GM23338 (cell line): ENCODE results near the gene ARHGAP4. TPM values are rescaled to one million over a fixed set of nuclear protein-coding genes. Genes with fewer than 3 reads are reported as not detected.

Experiments used
- ATAC-seq: fragments of 200-7000 bp; cut with Tn5 transposase; 3 replicates; pipeline ENCODE4 v1.9.1; 2020
- DNase-seq: peaks from one replicate; pipeline ENCODE4 v3.0.0-alpha.2; 2015; ENCODE audit warnings: low spot score
- H2AFZ ChIP-seq: fragments of 200-600 bp; sonication (generic); 2 replicates; pipeline ENCODE4 v1.8.0; 2016; ENCODE audit warnings: antibody characterized with exemption, mild to moderate bottlenecking, moderate library complexity
- H3F3A ChIP-seq: fragments of 200-600 bp; sonication (generic); replicated peaks from 2 replicates; pipeline ENCODE4 v1.8.0; 2017; ENCODE audit warnings: antibody characterized with exemption, mixed run types, low read depth
- H3K27ac ChIP-seq: fragments of 200-600 bp; sonication (generic); 2 replicates; pipeline ENCODE4 v1.6.1; 2016; ENCODE audit warnings: low read depth
- H3K27me3 ChIP-seq: fragments of 200-600 bp; sonication (generic); 2 replicates; pipeline ENCODE4 v1.8.0; 2016; ENCODE audit warnings: mild to moderate bottlenecking, mixed run types, moderate library complexity; ENCODE audit not compliant: insufficient read depth
- H3K36me3 ChIP-seq: fragments of 200-600 bp; sonication (generic); 2 replicates; pipeline ENCODE4 v1.8.0; 2016; ENCODE audit warnings: mild to moderate bottlenecking; ENCODE audit not compliant: insufficient read depth
- H3K4me1 ChIP-seq: fragments of 200-600 bp; sonication (generic); 2 replicates; pipeline ENCODE4 v1.8.0; 2016; ENCODE audit warnings: mild to moderate bottlenecking, moderate library complexity; ENCODE audit not compliant: insufficient read depth
- H3K4me2 ChIP-seq: fragments of 200-600 bp; sonication (generic); 2 replicates; pipeline ENCODE4 v1.7.1; 2017; ENCODE audit warnings: mixed run types
- H3K4me3 ChIP-seq: fragments of 200-600 bp; sonication (generic); 2 replicates; pipeline ENCODE4 v1.6.1; 2016; ENCODE audit warnings: mixed run types
- H3K79me2 ChIP-seq: fragments of 200-600 bp; sonication (generic); replicated peaks from 2 replicates; pipeline ENCODE4 v1.8.0; 2017; ENCODE audit warnings: mild to moderate bottlenecking; ENCODE audit not compliant: insufficient read depth
- H3K9me2 ChIP-seq: fragments of 200-600 bp; sonication (generic); 2 replicates; pipeline ENCODE4 v1.8.0; 2017; ENCODE audit not compliant: insufficient read depth
- H4K20me1 ChIP-seq: fragments of 200-600 bp; sonication (generic); replicated peaks from 2 replicates; pipeline ENCODE4 v1.8.0; 2017; ENCODE audit warnings: mild to moderate bottlenecking; ENCODE audit not compliant: insufficient read depth
- H3K27ac Mint-ChIP-seq: 2 replicates; pipeline ENCODE4 v1.8.0; 2020; ENCODE audit warnings: inconsistent platforms, mild to moderate bottlenecking, moderate library complexity, mixed read lengths
- H3K27me3 Mint-ChIP-seq: 3 replicates; pipeline ENCODE4 v1.8.0; 2022; ENCODE audit warnings: low read depth, mild to moderate bottlenecking, moderate library complexity, mixed read lengths, inconsistent platforms; ENCODE audit not compliant: insufficient read depth, poor library complexity
- H3K36me3 Mint-ChIP-seq: 3 replicates; pipeline ENCODE4 v1.8.0; 2021; ENCODE audit warnings: low read depth, mild to moderate bottlenecking, inconsistent platforms, moderate library complexity, mixed read lengths
- H3K4me1 Mint-ChIP-seq: 3 replicates; pipeline ENCODE4 v1.8.0; 2020; ENCODE audit warnings: mild to moderate bottlenecking, inconsistent platforms, mixed read lengths
- H3K4me3 Mint-ChIP-seq: 3 replicates; pipeline ENCODE4 v1.8.0; 2021; ENCODE audit warnings: moderate library complexity, mild to moderate bottlenecking, inconsistent platforms, mixed read lengths
- H3K9me3 Mint-ChIP-seq: 3 replicates; pipeline ENCODE4 v1.8.0; 2020; ENCODE audit warnings: moderate library complexity, mild to moderate bottlenecking, inconsistent platforms, mixed read lengths
- CREB1 ChIP-seq: fragments of 250-450 bp; sonication (Bioruptor Pico); IDR thresholded peaks from 2 replicates; pipeline ENCODE4 v1.5.0; 2020; ENCODE audit warnings: low read depth, mild to moderate bottlenecking, moderate library complexity
- NANOG ChIP-seq: IDR thresholded peaks from 2 replicates; pipeline ENCODE4 v1.6.1; 2016; ENCODE audit warnings: antibody characterized with exemption, borderline replicate concordance
- POLR2AphosphoS5 ChIP-seq: IDR thresholded peaks from 2 replicates; pipeline ENCODE4 v1.6.1; 2016; ENCODE audit warnings: antibody characterized with exemption, low read depth
- polyA plus RNA-seq: library from polyadenylated mRNA; unstranded; fragments of >200 nt; fragmentation: Nextera tagmentation; extraction: Ambion mirVana; gene quantifications from 2 replicates; pipeline ENCODE4 v1.2.1, GENCODE V29; 2016
- total RNA-seq: library from RNA; depleted of rRNA; stranded (reverse); fragments of >200 nt; shearing (Covaris generic); gene quantifications from 2 replicates; pipeline ENCODE4 v1.2.3, GENCODE V29; 2014; rRNA removed
- TF ChIP-seq, protein P1 (sequence below): IDR thresholded peaks from one replicate; pipeline ENCODE4 v1.6.1; 2018; ENCODE audit warnings: antibody characterized with exemption; ENCODE audit not compliant: unreplicated experiment

Gene ARHGAP4
- total and polyA plus RNA-seq, 2 experiments from 2014 or later, result 21.5 to 59.5 TPM

DNA sequence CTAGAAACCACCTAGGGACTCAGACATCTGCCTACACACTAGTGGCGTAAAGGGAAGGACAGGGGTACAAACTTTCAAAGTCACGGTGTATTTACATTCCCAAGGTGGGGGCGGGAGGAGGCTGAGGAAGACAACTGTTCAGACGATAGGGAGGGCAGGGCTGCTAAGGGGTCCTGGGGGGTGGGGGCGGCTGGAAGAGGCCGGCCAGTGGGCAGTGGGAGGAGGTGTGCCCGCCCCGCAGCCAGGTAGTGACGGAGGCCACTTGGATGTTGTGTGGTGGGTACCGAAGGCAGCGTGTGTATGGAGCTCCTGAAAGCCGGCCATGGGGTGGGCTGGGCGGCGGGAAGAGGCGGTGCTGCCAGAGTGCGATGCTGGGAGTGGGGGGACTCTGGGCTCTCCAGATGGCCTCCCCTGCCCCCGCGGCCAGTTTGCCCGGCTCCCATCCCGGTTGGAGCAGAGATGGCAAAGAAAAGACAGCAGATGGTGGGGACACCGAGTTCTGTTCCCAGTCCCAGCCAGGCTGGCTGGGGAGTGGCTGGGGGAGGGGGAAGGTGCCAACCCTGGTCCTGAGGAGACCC lies 64.2 kb downstream of the ARHGAP4 start:
- H3K4me3 ChIP-seq, result no peak overlapping the region
- no peak overlapping the region for H3K4me3 Mint-ChIP-seq
- no peaks in the 10 kb centered on the region for H3K9me3 Mint-ChIP-seq
- TF ChIP-seq POLR2AphosphoS5 (no peak), CREB1 (CRISPR knock-in tag) (no peak), NANOG (no peak)
- TF ChIP-seq, protein P1, sequence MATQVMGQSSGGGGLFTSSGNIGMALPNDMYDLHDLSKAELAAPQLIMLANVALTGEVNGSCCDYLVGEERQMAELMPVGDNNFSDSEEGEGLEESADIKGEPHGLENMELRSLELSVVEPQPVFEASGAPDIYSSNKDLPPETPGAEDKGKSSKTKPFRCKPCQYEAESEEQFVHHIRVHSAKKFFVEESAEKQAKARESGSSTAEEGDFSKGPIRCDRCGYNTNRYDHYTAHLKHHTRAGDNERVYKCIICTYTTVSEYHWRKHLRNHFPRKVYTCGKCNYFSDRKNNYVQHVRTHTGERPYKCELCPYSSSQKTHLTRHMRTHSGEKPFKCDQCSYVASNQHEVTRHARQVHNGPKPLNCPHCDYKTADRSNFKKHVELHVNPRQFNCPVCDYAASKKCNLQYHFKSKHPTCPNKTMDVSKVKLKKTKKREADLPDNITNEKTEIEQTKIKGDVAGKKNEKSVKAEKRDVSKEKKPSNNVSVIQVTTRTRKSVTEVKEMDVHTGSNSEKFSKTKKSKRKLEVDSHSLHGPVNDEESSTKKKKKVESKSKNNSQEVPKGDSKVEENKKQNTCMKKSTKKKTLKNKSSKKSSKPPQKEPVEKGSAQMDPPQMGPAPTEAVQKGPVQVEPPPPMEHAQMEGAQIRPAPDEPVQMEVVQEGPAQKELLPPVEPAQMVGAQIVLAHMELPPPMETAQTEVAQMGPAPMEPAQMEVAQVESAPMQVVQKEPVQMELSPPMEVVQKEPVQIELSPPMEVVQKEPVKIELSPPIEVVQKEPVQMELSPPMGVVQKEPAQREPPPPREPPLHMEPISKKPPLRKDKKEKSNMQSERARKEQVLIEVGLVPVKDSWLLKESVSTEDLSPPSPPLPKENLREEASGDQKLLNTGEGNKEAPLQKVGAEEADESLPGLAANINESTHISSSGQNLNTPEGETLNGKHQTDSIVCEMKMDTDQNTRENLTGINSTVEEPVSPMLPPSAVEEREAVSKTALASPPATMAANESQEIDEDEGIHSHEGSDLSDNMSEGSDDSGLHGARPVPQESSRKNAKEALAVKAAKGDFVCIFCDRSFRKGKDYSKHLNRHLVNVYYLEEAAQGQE, result no peak
- H3K9me2 ChIP-seq, result no peaks in the 10 kb centered on the region
- H3K4me1 Mint-ChIP-seq, result peaks cover 20% of the 10 kb centered on the region
- H3F3A ChIP-seq, result no peaks in the 10 kb centered on the region
- H3K79me2 ChIP-seq, result no peaks in the 10 kb centered on the region
- H3K27me3 ChIP-seq, result no peaks in the 10 kb centered on the region
- peaks cover 10% of the 10 kb centered on the region for H3K36me3 Mint-ChIP-seq
- H3K27me3 Mint-ChIP-seq, result peaks cover 8% of the 10 kb centered on the region
- no peak overlapping the region for H3K27ac Mint-ChIP-seq
- DNase-seq (no peak), ATAC-seq (no peak)
- H3K36me3 ChIP-seq, result no peaks in the 10 kb centered on the region
- H3K27ac ChIP-seq, result no peak overlapping the region
- H2AFZ ChIP-seq, result no peak overlapping the region
- H3K4me2 ChIP-seq, result no peak overlapping the region
- H4K20me1 ChIP-seq, result no peaks in the 10 kb centered on the region
- no peaks in the 10 kb centered on the region; the same call in 1 of the 2 replicates for H3K4me1 ChIP-seq

DNA sequence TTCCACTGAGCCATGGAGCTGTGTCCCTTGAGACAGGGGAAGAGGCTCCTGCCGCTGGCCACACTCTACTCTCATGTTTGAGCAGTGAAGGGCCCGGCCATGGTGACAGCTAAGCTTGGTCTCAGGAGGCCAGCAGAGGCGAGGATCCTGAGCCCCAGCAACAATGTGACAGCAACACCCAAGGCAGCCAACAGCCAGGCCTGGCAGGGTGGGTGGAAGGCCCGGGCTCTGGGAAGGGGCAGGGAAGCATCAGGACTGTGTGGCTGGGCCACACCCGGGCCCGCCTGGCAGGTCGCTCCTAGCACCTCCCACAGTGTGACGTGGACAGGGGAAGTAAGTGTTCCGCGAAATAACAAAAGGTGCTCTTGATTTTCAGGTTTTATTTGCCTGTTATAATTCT lies 64.9 kb downstream of the ARHGAP4 start:
- Histone ChIP-seq H3K4me3 (no peak overlapping the region), H3K36me3 (no peaks in the 10 kb centered on the region), H3K9me2 (no peaks in the 10 kb centered on the region), H3K27me3 (no peaks in the 10 kb centered on the region), H4K20me1 (no peaks in the 10 kb centered on the region), H3K4me1 (no peaks in the 10 kb centered on the region; the same call in 1 of the 2 replicates), H3K4me2 (no peak overlapping the region), H3K79me2 (no peaks in the 10 kb centered on the region), H2AFZ (no peak overlapping the region), H3F3A (no peaks in the 10 kb centered on the region), H3K27ac (no peak overlapping the region)
- peaks cover 6% of the 10 kb centered on the region for H3K36me3 Mint-ChIP-seq
- no peaks in the 10 kb centered on the region for H3K9me3 Mint-ChIP-seq
- H3K4me3 Mint-ChIP-seq, result no peak overlapping the region
- DNase-seq (no peak), ATAC-seq (peak; percentile 11; the same call in 1 of the 3 replicates)
- H3K27ac Mint-ChIP-seq, result no peak overlapping the region
- TF ChIP-seq, protein P1, result no peak
- peaks cover 20% of the 10 kb centered on the region for H3K4me1 Mint-ChIP-seq
- H3K27me3 Mint-ChIP-seq, result peaks cover 9% of the 10 kb centered on the region

Other genes with a start within 250 kb of the ARHGAP4 start
- gene SLC6A8, start 238.3 kb downstream of the ARHGAP4 start, total RNA-seq, result 61.9 and 68.6 TPM in 2 replicates
- gene SLC6A8, start 238.3 kb downstream of the ARHGAP4 start, polyA plus RNA-seq, result 19.5 and 22.2 TPM in 2 replicates
- 85.0 and 104 TPM in 2 replicates for gene BCAP31, start 201.9 kb downstream of the ARHGAP4 start, total RNA-seq
- 136 and 145 TPM in 2 replicates for gene BCAP31, start 201.9 kb downstream of the ARHGAP4 start, polyA plus RNA-seq
- 4.0 and 8.9 TPM in 2 replicates for gene ABCD1, start 201.4 kb downstream of the ARHGAP4 start, total RNA-seq
- gene ABCD1, start 201.4 kb downstream of the ARHGAP4 start, polyA plus RNA-seq, result 2.4 and 2.9 TPM in 2 replicates
- gene PLXNB3, start 162.0 kb downstream of the ARHGAP4 start, total RNA-seq, result 3.2 and 4.1 TPM in 2 replicates
- 0.30 and 0.70 TPM in 2 replicates for gene PLXNB3, start 162.0 kb downstream of the ARHGAP4 start, polyA plus RNA-seq
- gene SRPK3, start 145.2 kb downstream of the ARHGAP4 start, total RNA-seq, result 0.23 TPM in 1 of 2 replicates, not detected in the other
- gene SRPK3, start 145.2 kb downstream of the ARHGAP4 start, polyA plus RNA-seq, result 0.15 and 0.19 TPM in 2 replicates
- gene IDH3G, start 131.9 kb downstream of the ARHGAP4 start, total RNA-seq, result 43.0 and 49.0 TPM in 2 replicates
- gene IDH3G, start 131.9 kb downstream of the ARHGAP4 start, polyA plus RNA-seq, result 41.4 and 45.5 TPM in 2 replicates
- gene SSR4, start 131.6 kb downstream of the ARHGAP4 start, total RNA-seq, result 107 and 168 TPM in 2 replicates
- 352 and 404 TPM in 2 replicates for gene SSR4, start 131.6 kb downstream of the ARHGAP4 start, polyA plus RNA-seq
- gene PDZD4, start 95.7 kb downstream of the ARHGAP4 start, total RNA-seq, result 194 and 230 TPM in 2 replicates
- 30.5 and 34.5 TPM in 2 replicates for gene PDZD4, start 95.7 kb downstream of the ARHGAP4 start, polyA plus RNA-seq
- gene L1CAM, start 40.1 kb downstream of the ARHGAP4 start, total RNA-seq, result 27.6 and 29.2 TPM in 2 replicates
- gene L1CAM, start 40.1 kb downstream of the ARHGAP4 start, polyA plus RNA-seq, result 7.4 and 7.8 TPM in 2 replicates
- not detected in 2 replicates for gene AVPR2, start 21.6 kb downstream of the ARHGAP4 start, total RNA-seq
- gene AVPR2, start 21.6 kb downstream of the ARHGAP4 start, polyA plus RNA-seq, result not detected in 2 replicates
- 112 and 136 TPM in 2 replicates for gene NAA10, start 8.8 kb upstream of the ARHGAP4 start, total RNA-seq
- gene NAA10, start 8.8 kb upstream of the ARHGAP4 start, polyA plus RNA-seq, result 140 and 145 TPM in 2 replicates
- 8.6 and 10.3 TPM in 2 replicates for gene RENBP, start 18.4 kb upstream of the ARHGAP4 start, total RNA-seq
- 1.5 and 2.0 TPM in 2 replicates for gene RENBP, start 18.4 kb upstream of the ARHGAP4 start, polyA plus RNA-seq
- gene HCFC1, start 45.6 kb upstream of the ARHGAP4 start, total RNA-seq, result 169 and 188 TPM in 2 replicates
- gene HCFC1, start 45.6 kb upstream of the ARHGAP4 start, polyA plus RNA-seq, result 33.0 and 33.2 TPM in 2 replicates
- gene TMEM187, start 46.5 kb upstream of the ARHGAP4 start, total RNA-seq, result 4.4 and 9.7 TPM in 2 replicates
- 2.4 and 2.5 TPM in 2 replicates for gene TMEM187, start 46.5 kb upstream of the ARHGAP4 start, polyA plus RNA-seq
- 30.4 and 38.0 TPM in 2 replicates for gene IRAK1, start 93.6 kb upstream of the ARHGAP4 start, total RNA-seq
- gene IRAK1, start 93.6 kb upstream of the ARHGAP4 start, polyA plus RNA-seq, result 21.6 and 23.0 TPM in 2 replicates
- gene MECP2, start 171.5 kb upstream of the ARHGAP4 start, total RNA-seq, result 32.7 and 34.0 TPM in 2 replicates
- gene MECP2, start 171.5 kb upstream of the ARHGAP4 start, polyA plus RNA-seq, result 27.4 and 27.7 TPM in 2 replicates
- not detected in 2 replicates for gene OPN1LW, start 218.0 kb upstream of the ARHGAP4 start, total RNA-seq
- not detected in 2 replicates for gene OPN1LW, start 218.0 kb upstream of the ARHGAP4 start, polyA plus RNA-seq